AG08396 (cell line): Measurements from ENCODE around the gene SMIM33.
A peak's percentile ranks its signal among the peaks of the same experiment; 100 is the strongest.
"Not testable (repeated sequence)": the region's sequence is repeated elsewhere in the genome, so short reads cannot be mapped to it uniquely, and the experiment has no call there.

Experiments used
- DNase-seq: peaks from one replicate; pipeline ENCODE4 v3.0.0; 2012; ENCODE audit warnings: low spot score, mixed read lengths

Gene SMIM33

DNA sequence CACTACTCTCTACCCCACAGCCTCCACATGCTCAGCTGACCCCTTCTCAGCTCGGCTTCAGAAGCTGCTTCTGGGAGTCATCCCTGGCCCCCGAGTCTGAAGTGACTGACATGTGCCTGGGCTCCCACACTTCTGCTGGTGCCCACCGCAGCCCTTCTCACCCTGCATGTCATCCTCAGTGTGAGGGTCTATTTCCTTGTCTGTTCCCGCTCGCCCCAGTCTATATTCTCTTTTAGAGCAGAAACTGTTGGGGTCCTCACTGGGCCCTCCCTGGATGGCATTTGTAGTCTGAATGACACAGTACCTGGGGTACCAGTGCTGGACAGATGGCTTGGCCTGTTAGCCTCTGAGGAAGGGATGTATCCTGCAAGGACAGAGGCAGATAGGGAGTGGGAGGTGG, 13.6 kb upstream of the SMIM33 start:
- DNase-seq: no peak

DNA sequence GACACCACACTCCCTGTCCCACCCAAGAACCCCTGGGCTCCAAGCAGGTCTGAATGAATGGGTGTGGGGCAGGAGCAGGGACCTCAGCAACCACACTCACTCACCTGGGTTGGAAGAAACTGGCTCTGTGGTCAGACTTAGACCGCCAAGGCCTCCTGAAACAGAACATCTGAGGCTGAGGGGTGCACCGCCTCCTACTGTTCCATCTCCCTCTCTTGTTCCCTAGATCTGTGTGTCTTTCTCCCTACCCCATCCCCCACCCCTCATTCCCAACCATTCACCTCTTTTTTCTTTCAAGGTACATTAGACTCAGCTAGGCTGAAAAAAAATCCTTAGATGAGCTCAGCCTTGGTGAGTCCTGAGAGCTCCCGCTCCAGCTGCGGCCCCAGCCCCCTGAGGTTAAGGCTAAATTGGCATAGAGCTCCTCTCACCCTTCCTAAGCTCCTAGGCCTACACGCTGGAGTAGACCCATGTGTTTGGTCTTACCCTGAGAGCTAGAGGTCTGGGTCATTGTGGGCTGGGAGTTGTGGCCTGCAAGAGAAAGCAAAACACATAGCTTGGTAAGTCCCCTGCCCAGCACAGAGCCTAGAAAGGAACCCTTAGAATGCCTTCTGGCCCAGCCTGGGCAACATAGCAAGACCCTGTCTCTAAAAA, 13.0 kb upstream of the SMIM33 start:
- DNase-seq: no peak

- DNase-seq: peak; percentile 77
Observed at GRCh38 chr5:139458580-139459407, 12.0 kb upstream of the SMIM33 start.

DNA sequence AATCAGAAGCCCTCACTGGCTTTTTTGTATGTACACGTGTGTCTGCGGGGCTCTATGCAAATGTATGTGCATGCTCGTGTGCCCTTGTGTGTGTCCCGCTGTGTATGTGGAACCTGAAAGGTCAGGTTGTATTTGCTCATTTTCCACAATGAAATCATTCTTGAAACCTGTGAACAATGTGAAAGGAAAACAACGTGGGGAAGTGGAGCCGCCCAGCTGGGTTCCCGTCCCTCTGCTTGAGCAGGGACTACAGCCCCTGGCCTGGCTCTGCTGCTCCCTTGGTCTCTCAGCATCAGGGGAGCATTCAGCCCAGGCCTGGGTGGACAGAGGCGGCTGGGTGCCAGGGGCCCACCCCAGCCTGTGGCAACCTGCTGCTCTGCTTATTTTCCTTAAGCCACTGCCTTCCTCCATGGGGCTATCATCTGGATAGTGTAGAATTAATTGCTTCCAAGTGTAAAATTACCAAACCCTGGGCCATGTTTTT, 11.3 kb upstream of the SMIM33 start:
- DNase-seq: no peak

GRCh38 chr5:139460455-139460854, 10.3 kb upstream of the SMIM33 start:
- DNase-seq: no peak

- no peak for DNase-seq
Observed at GRCh38 chr5:139461176-139461575, 9.6 kb upstream of the SMIM33 start.

DNA sequence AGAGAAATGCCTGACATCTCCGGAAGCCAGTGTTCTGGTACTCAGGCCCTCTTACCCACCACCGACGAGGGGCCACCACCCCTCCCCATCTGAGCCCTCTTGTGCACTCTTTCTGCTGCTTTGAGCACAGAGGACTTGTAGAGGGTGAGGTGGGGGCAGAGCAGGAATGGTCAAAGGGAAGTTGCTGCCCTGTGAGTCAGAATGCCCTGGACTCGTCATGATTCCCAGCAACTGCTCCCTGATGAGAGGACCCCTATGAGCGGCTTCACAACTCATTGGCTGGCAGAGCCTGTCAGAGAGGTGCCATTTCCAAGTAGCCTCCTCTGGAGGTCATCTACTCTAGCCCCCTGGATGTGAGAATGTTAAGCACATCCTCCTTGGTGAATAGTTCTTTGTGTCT, 9.1 kb upstream of the SMIM33 start:
- DNase-seq: peak; percentile 46

- DNase-seq: no peak
Observed at GRCh38 chr5:139462586-139463276, 8.1 kb upstream of the SMIM33 start, which contains the start of gene ECSCR. TSS of gene ECSCR (minus strand) at chr5:139462743. CDS start at chr5:139462670, 73 bp downstream.

DNA sequence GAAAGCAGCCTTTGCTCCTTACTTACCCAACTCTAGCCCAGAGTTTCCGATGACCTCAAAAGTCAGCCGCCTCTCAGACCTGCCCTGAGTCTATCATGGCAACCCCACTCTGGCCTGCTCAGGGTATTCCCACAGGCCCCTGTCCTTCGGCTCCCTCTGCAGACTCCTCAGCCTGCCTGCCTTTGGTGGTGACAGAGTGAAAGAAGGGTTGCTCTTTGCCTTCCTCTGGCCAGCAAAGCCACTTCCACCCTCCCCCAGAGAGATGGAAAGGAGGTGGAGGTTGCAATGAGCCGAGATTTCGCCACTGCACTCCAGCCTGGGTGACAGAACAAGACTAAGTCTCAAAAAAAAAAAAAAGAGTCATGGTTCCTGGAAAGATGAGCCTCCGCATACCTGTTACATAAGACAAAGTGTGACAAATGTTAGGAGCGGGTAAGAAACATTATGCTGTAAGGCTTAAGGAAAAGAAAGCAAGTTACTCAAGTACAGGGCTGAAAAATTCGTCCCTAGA, 2.3 kb upstream of the SMIM33 start:
- no peak for DNase-seq

DNA sequence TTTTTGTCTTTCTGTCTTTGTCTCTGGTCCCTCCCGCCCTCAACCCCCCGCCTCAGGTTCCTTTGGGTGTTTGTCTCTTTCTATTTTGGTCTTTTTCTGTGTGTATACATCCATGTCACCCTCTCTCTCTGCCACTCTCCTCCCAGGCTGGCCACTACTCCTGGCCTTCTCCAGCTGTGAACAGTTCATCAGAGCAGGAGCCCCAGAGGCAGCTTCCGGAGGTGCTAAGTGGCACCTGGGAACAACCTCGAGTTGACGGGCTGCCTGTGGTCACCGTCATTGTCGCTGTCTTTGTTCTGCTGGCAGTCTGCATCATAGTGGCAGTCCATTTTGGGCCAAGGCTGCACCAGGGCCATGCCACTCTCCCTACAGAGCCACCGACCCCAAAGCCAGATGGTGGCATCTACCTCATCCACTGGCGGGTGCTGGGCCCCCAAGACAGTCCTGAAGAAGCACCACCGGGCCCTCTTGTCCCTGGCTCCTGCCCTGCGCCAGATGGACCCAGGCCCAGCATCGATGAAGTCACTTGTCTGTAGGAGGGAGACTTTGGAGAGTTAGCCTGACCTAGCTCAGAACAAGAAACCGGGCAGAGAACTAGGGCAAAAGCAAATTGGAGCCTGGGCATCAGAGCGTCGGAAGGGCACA, 1.7 kb downstream of the SMIM33 start:
- no peak for DNase-seq

GRCh38 chr5:139473105-139473504, 2.3 kb downstream of the SMIM33 start:
- DNase-seq: no peak

- no peak for DNase-seq
Observed at GRCh38 chr5:139473565-139473964, 2.8 kb downstream of the SMIM33 start.

GRCh38 chr5:139474890-139475791, 4.3 kb downstream of the SMIM33 start:
- DNase-seq: no peak

- no peak for DNase-seq
Observed at GRCh38 chr5:139475865-139476617, 5.2 kb downstream of the SMIM33 start.

DNA sequence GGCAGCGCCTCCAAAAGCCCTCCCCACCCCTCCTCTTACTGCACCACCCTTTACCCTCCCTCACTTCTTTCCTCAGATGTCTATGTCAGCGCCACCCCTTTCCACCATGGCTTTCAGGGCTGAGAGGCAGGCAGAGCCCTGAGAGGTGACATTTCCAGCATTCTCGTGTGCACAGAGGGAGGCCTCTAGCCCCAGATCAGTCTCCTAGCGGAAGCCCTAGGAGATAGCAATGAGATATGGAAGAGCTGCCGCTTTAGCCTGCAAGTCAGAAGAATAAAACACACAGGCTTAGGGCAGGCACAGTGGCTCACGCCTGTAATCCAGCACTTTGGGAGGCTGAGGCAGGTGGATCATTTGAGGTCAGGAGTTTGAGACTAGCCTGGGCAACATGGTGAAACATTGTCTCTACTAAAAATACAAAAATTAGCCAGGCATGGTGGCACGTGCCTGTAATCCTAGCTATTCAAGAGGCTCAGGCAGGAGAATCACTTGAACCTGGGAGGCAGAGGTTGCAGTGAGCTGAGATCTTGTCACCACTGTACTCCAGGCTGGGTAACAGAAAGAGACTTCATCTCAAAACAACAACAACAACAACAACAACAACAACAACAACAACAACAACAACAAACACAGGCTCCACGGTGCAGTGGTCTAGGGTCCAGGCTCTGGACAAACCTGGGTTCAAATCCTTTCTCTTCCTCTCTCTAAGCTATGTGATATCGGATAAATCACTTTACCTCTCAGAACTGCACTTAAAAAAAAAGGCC, 8.0 kb downstream of the SMIM33 start:
- DNase-seq: not testable (repeated sequence)

GRCh38 chr5:139479729-139480128, 8.9 kb downstream of the SMIM33 start:
- DNase-seq: not testable (repeated sequence)

GRCh38 chr5:139481122-139481533, 10.3 kb downstream of the SMIM33 start:
- DNase-seq: no peak

GRCh38 chr5:139481580-139482049, 10.8 kb downstream of the SMIM33 start:
- no peak for DNase-seq
